H1 (cell line): ENCODE results near the gene EFCAB8. TPM values are rescaled to one million over a fixed set of nuclear protein-coding genes. Genes with fewer than 3 reads are reported as not detected.

Experiments
- CTCF ChIA-PET: fragments of 300-600 bp; sonication (Branson Sonifier 250); formaldehyde crosslinking; loops from one replicate; lab custom pipeline; 2021; ENCODE audit not compliant: partially characterized antibody; lab: Charles Lee
- POLR2A ChIA-PET: fragments of 300-600 bp; sonication (Branson Sonifier 250); formaldehyde crosslinking; loops from one replicate; lab custom pipeline; 2021; ENCODE audit warnings: inconsistent platforms; ENCODE audit not compliant: partially characterized antibody; lab: Charles Lee
- DNase-seq, 2 experiments: peaks; one replicate each; pipeline versions ENCODE4 v3.0.0 to v3.0.0-alpha.2; 2010 to 2022; ENCODE audit warnings: low spot score in 2 of 2, low read depth in 1 of 2, mixed read lengths in 1 of 2
- FAIRE-seq: peaks from 2 replicates; lab custom pipeline; 2011; peaks lifted over from hg19 to GRCh38; lab: Jason Lieb, UNC
- H2AFZ ChIP-seq: 2 replicates; pipeline ENCODE4 v1.8.1; 2012; ENCODE audit warnings: low read length, inconsistent platforms
- H2AK5ac ChIP-seq: 2 replicates; pipeline ENCODE4 v1.6.1; 2013; ENCODE audit warnings: low read depth, low read length
- H2BK120ac ChIP-seq: replicated peaks from 2 replicates; pipeline ENCODE3; 2013; ENCODE audit warnings: low read depth, low read length, inconsistent platforms
- H2BK12ac ChIP-seq: 2 replicates; pipeline ENCODE4 v1.6.1; 2013; ENCODE audit warnings: low read depth, low read length
- H2BK15ac ChIP-seq: 2 replicates; pipeline ENCODE4 v1.6.1; 2013; ENCODE audit warnings: low read length
- H2BK20ac ChIP-seq: 2 replicates; pipeline ENCODE4 v1.6.1; 2013; ENCODE audit warnings: low read length
- H2BK5ac ChIP-seq: 2 replicates; pipeline ENCODE4 v1.6.1; 2013; ENCODE audit warnings: low read depth, low read length
- H3K14ac ChIP-seq: 2 replicates; pipeline ENCODE4 v1.6.1; 2013; ENCODE audit warnings: inconsistent platforms; ENCODE audit not compliant: insufficient read length
- H3K18ac ChIP-seq: 2 replicates; pipeline ENCODE4 v1.6.1; 2013; ENCODE audit warnings: low read length; ENCODE audit errors: extremely low read depth
- H3K23ac ChIP-seq: 2 replicates; pipeline ENCODE4 v1.6.1; 2013; ENCODE audit warnings: inconsistent platforms; ENCODE audit not compliant: insufficient read length
- H3K23me2 ChIP-seq: 2 replicates; pipeline ENCODE4 v1.6.1; 2013; ENCODE audit warnings: low read depth, low read length
- H3K27ac ChIP-seq: 2 replicates; pipeline ENCODE4 v1.6.1; 2011; ENCODE audit warnings: low read depth, low read length, inconsistent platforms
- H3K27me3 ChIP-seq, 4 experiments: replicated peaks in 1 of 4; 1 replicate in 1 of 4; 2 replicates in 3 of 4; pipeline versions ENCODE4 v1.6.1 to v1.8.1; 2011 to 2013; ENCODE audit warnings: low read length in 3 of 4, mild to moderate bottlenecking in 3 of 4, inconsistent platforms in 2 of 4, mixed read lengths in 2 of 4, moderate library complexity in 1 of 4; ENCODE audit not compliant: control insufficient read depth in 3 of 4, insufficient read depth in 3 of 4; ENCODE audit errors: extremely low read depth in 1 of 4
- H3K36me3 ChIP-seq, 4 experiments: 2 replicates each; pipeline versions ENCODE4 v1.6.1 to v1.8.1; 2011 to 2013; ENCODE audit warnings: mild to moderate bottlenecking in 4 of 4, low read length in 3 of 4, moderate library complexity in 2 of 4, control low read depth in 1 of 4, inconsistent platforms in 1 of 4; ENCODE audit not compliant: insufficient read depth in 4 of 4, control insufficient read depth in 2 of 4
- H3K4ac ChIP-seq: replicated peaks from 2 replicates; pipeline ENCODE3; 2013; ENCODE audit warnings: low read length, low read depth, mixed read lengths, inconsistent platforms; ENCODE audit not compliant: insufficient read length
- H3K4me1 ChIP-seq, 4 experiments: replicated peaks in 1 of 4; 1 replicate in 1 of 4; 2 replicates in 3 of 4; pipeline versions ENCODE4 v1.6.1 to v1.8.1; 2011 to 2013; ENCODE audit warnings: low read length in 3 of 4, inconsistent platforms in 2 of 4, mixed read lengths in 1 of 4; ENCODE audit not compliant: insufficient read depth in 4 of 4, control insufficient read depth in 3 of 4
- H3K4me2 ChIP-seq, 2 experiments: 2 replicates each; pipeline versions ENCODE4 v1.6.1 to v1.8.1; 2011 to 2013; ENCODE audit warnings: low read depth in 2 of 2, low read length in 2 of 2, control low read depth in 1 of 2, inconsistent platforms in 1 of 2, mild to moderate bottlenecking in 1 of 2; ENCODE audit not compliant: insufficient read depth in 1 of 2
- H3K4me3 ChIP-seq, 4 experiments: fragments of 200-600, 300-600 bp in 1 of 4; sonication (generic), shearing (Covaris generic), sonication (Bioruptor Twin) in 1 of 4; 2 replicates each; pipeline versions ENCODE4 v1.5.1 to v1.8.1; 2011 to 2016; ENCODE audit warnings: low read length in 4 of 4, low read depth in 3 of 4, control low read depth in 2 of 4, inconsistent platforms in 2 of 4, mild to moderate bottlenecking in 2 of 4, mixed read lengths in 1 of 4, moderate library complexity in 1 of 4; ENCODE audit not compliant: insufficient read depth in 2 of 4; ENCODE audit errors: extremely low read depth in 1 of 4
- H3K56ac ChIP-seq: replicated peaks from 2 replicates; pipeline ENCODE3; 2013; ENCODE audit warnings: low read depth, mild to moderate bottlenecking, mixed read lengths, low read length, inconsistent platforms; ENCODE audit not compliant: insufficient read length
- H3K79me1 ChIP-seq: 2 replicates; pipeline ENCODE4 v1.6.1; 2013; ENCODE audit warnings: low read depth, low read length, control low read depth
- H3K79me2 ChIP-seq, 2 experiments: 2 replicates each; pipeline versions ENCODE4 v1.6.1 to v1.8.1; 2012 to 2013; ENCODE audit warnings: low read length in 2 of 2, mild to moderate bottlenecking in 2 of 2, inconsistent platforms in 1 of 2; ENCODE audit not compliant: insufficient read depth in 2 of 2, control insufficient read depth in 1 of 2
- H3K9ac ChIP-seq, 4 experiments: replicated peaks in 1 of 4; 1 replicate in 1 of 4; 2 replicates in 3 of 4; pipeline versions ENCODE4 v1.6.1 to v1.8.1; 2011 to 2013; ENCODE audit warnings: low read depth in 3 of 4, low read length in 3 of 4, control low read depth in 2 of 4, mild to moderate bottlenecking in 2 of 4, moderate library complexity in 2 of 4, inconsistent platforms in 1 of 4; ENCODE audit errors: extremely low read depth in 1 of 4
- H3K9me3 ChIP-seq, 2 experiments: 2 replicates each; pipeline versions ENCODE4 v1.6.1 to v1.8.1; 2012 to 2013; ENCODE audit warnings: mild to moderate bottlenecking in 2 of 2, moderate library complexity in 2 of 2, control low read depth in 1 of 2, inconsistent platforms in 1 of 2, low read depth in 1 of 2, low read length in 1 of 2, mixed read lengths in 1 of 2; ENCODE audit not compliant: insufficient read depth in 2 of 2
- H4K20me1 ChIP-seq, 2 experiments: replicated peaks in 1 of 2; 2 replicates each; pipeline versions ENCODE3 to v1.8.1; 2011 to 2013; ENCODE audit warnings: inconsistent platforms in 2 of 2, low read length in 2 of 2, mild to moderate bottlenecking in 1 of 2; ENCODE audit not compliant: insufficient read depth in 2 of 2, control insufficient read depth in 1 of 2
- H4K5ac ChIP-seq: 2 replicates; pipeline ENCODE4 v1.6.1; 2013; ENCODE audit warnings: low read length, low read depth, mixed read lengths, inconsistent platforms; ENCODE audit not compliant: insufficient read length
- H4K8ac ChIP-seq: 2 replicates; pipeline ENCODE4 v1.8.0; 2013; ENCODE audit warnings: mild to moderate bottlenecking, moderate library complexity, low read length, inconsistent platforms; ENCODE audit not compliant: insufficient read depth; ENCODE audit errors: extremely low read depth
- H4K91ac ChIP-seq: replicated peaks from 2 replicates; pipeline ENCODE3; 2013; ENCODE audit warnings: low read length, mixed read lengths, inconsistent platforms; ENCODE audit not compliant: insufficient read length
- BRCA1 ChIP-seq: IDR thresholded peaks from 2 replicates; pipeline ENCODE4 v1.6.1; 2012; ENCODE audit warnings: low read depth, low read length, improper control_type of control experiment
- EGR1 ChIP-seq: IDR thresholded peaks from 2 replicates; pipeline ENCODE4 v1.6.1; 2011; ENCODE audit warnings: low read depth, low read length, borderline replicate concordance
- KDM1A ChIP-seq: fragments of 200-600, 300-600 bp; sonication (generic); IDR thresholded peaks from 2 replicates; pipeline ENCODE4 v1.7.1; 2016; ENCODE audit warnings: mild to moderate bottlenecking, low read length, borderline replicate concordance
- KDM4A ChIP-seq: IDR thresholded peaks from one replicate; pipeline ENCODE4 v1.7.1; 2012; ENCODE audit warnings: low read depth, mild to moderate bottlenecking, moderate library complexity, low read length, inconsistent platforms; ENCODE audit not compliant: severe bottlenecking
- KDM5A ChIP-seq: fragments of 200-600 bp; IDR thresholded peaks from 2 replicates; pipeline ENCODE4 v1.7.1; 2012; ENCODE audit warnings: mild to moderate bottlenecking, low read length, inconsistent platforms, mixed read lengths
- RAD21 ChIP-seq, 2 experiments: IDR thresholded peaks in 1 of 2; conservative IDR thresholded peaks in 1 of 2; 2 replicates each; pipeline ENCODE4 v1.6.1; 2011; ENCODE audit warnings: low read depth in 2 of 2, low read length in 2 of 2, improper control_type of control experiment in 1 of 2, inconsistent platforms in 1 of 2, mild to moderate bottlenecking in 1 of 2, moderate library complexity in 1 of 2
- SP2 ChIP-seq: IDR thresholded peaks from 2 replicates; pipeline ENCODE4 v1.6.1; 2012; ENCODE audit warnings: mild to moderate bottlenecking, low read length, inconsistent platforms
- WGBS, 2 experiments: shearing (Covaris generic) in 1 of 2; methylation state at CpG; one replicate each; pipeline versions ENCODE4 v1.1.6 to v1.1.7; 2013 to 2015; ENCODE audit warnings: low lambda C conversion rate in 2 of 2, mixed read lengths in 2 of 2, inconsistent platforms in 1 of 2, low coverage in 1 of 2, missing lambda C conversion rate in 1 of 2; ENCODE audit not compliant: insufficient replicate concordance in 2 of 2, insufficient coverage in 1 of 2, insufficient read length in 1 of 2; ENCODE audit errors: extremely low coverage in 1 of 2, missing lambda C conversion rate in 1 of 2; 5-methylcytosine and 5-hydroxymethylcytosine counted together
- polyA plus RNA-seq, 7 experiments: library from polyadenylated mRNA; depleted of rRNA in 3 of 7; stranded (reverse) in 5 of 7; unstranded in 2 of 7; fragments of >200 nt in 5 of 7; fragments of 200-250 nt in 2 of 7; gene quantifications; 1 replicate in 5 of 7; 2 replicates in 1 of 7; 4 replicates in 1 of 7; pipeline versions ENCODE4 v1.2.1 to v1.2.3, GENCODE V29; 2011 to 2013; ENCODE audit warnings: missing spikeins in 2 of 7, mixed read lengths in 2 of 7
- total RNA-seq: library from RNA; stranded (reverse); fragmentation: NEBNext Ultra II Directional; extraction: Animal tissue kit (Norgen Biotek cat#: 25700); gene quantifications from 2 replicates; pipeline ENCODE4 v1.2.1, GENCODE V29; 2021

EFCAB8 gene
- total and polyA plus RNA-seq, 2 of the 8 experiments (the other 6 are each of a cell fraction or from before 2014, with no cell fraction given): 0.06 to 0.20 TPM

DNA sequence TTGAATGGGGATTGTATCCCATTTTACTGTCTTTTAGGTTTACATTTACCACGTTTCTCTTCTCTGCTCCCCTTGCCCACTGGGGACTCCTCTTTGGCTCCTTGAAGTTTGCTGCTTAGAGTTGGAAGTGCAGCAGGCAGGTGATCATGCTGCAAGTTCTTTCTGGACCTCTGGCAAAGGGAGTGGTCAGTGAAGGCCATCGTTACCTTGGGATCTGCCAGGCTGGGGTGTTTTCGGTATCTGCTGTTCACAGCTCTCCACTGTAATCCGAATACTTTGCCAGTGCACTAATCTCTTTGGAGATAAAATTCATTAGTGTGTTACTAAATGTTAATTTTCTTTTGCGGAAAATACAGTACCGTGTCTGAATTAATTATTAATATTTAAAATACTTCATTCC, 9.1 kb upstream of the EFCAB8 start:
- no peak overlapping the region for H2BK15ac ChIP-seq
- H3K27ac ChIP-seq: no peak overlapping the region
- no peak overlapping the region for H2BK120ac ChIP-seq
- H2AK5ac ChIP-seq: no peak overlapping the region
- no peaks in the 10 kb centered on the region for H3K9me3 ChIP-seq
- POLR2A ChIA-PET: interaction anchor here (0.9 to 1.8 kb wide), 4 partner anchors 9 to 27 kb away, joined by 3 to 5 read pairs (median 3); partner anchors contain the start of gene EFCAB8
- H3K9ac ChIP-seq: no peak overlapping the region
- H3K4me2 ChIP-seq: no peak overlapping the region
- peaks cover 14 to 43% (median 15%) of the 10 kb centered on the region in 4 experiments; a peak in 7 of 8 replicates for H3K36me3 ChIP-seq
- CTCF ChIA-PET: no interaction called here
- no peak overlapping the region for H2BK12ac ChIP-seq
- H3K27me3 ChIP-seq: no peaks in the 10 kb centered on the region
- no peak overlapping the region for H3K4me3 ChIP-seq
- H3K23me2 ChIP-seq: no peaks in the 10 kb centered on the region
- FAIRE-seq: no peak
- H2AFZ ChIP-seq: no peak overlapping the region
- peaks cover 5 to 8% of the 10 kb centered on the region in 2 experiments for H4K20me1 ChIP-seq
- H3K79me2 ChIP-seq: peaks cover 0 to 17% of the 10 kb centered on the region in 2 experiments; a peak in 3 of 4 replicates
- no peak overlapping the region for H3K14ac ChIP-seq
- H3K23ac ChIP-seq: no peak overlapping the region
- no peak overlapping the region for H3K4ac ChIP-seq
- TF ChIP-seq EGR1: no peak
- TF ChIP-seq KDM5A: no peak
- no peak for TF ChIP-seq BRCA1
- no peak for TF ChIP-seq SP2
- TF ChIP-seq KDM1A: no peak
- no peak for TF ChIP-seq KDM4A
- TF ChIP-seq RAD21 (IDR thresholded peaks at IDR 0.05 in 1 of 2, conservative IDR thresholded peaks at IDR 0.05 in 1 of 2; ENCODE audit: low read depth in 2 of 2, low read length in 2 of 2): no peak
- TF ChIP-seq, all 59 proteins: peak for 0
- peaks cover 2% of the 10 kb centered on the region for H3K79me1 ChIP-seq
- H3K4me1 ChIP-seq: peaks cover 0 to 3% (median 0%) of the 10 kb centered on the region in 4 experiments; a peak in 2 of 7 replicates
- WGBS, 2 experiments: 86% methylated on average over 6 of the region's 6 CpGs; no CpG with 5 or more reads in 1 of the 2 experiments
- H2BK20ac ChIP-seq: no peak overlapping the region
- H3K18ac ChIP-seq: no peak overlapping the region
- H3K56ac ChIP-seq: no peak overlapping the region
- no peak overlapping the region for H2BK5ac ChIP-seq
- H4K91ac ChIP-seq: no peak overlapping the region
- DNase-seq: no peak
- H4K8ac ChIP-seq: no peak overlapping the region
- no peak overlapping the region for H4K5ac ChIP-seq
